H1 (cell line): Measurements from ENCODE around the gene MYH11. TPM values are rescaled to one million over a fixed set of nuclear protein-coding genes. Genes with fewer than 3 reads are reported as not detected.

Source experiments
- EP300 ChIP-seq, 2 experiments: IDR thresholded peaks; 1 replicate in 1 of 2; 2 replicates in 1 of 2; pipeline ENCODE4 v1.6.1; 2011 to 2012; ENCODE audit warnings: low read depth in 2 of 2, low read length in 2 of 2, mild to moderate bottlenecking in 2 of 2, borderline replicate concordance in 1 of 2, inconsistent platforms in 1 of 2, moderate library complexity in 1 of 2
- KDM5A ChIP-seq: fragments of 200-600 bp; IDR thresholded peaks from 2 replicates; pipeline ENCODE4 v1.7.1; 2012; ENCODE audit warnings: mild to moderate bottlenecking, low read length, inconsistent platforms, mixed read lengths
- RNF2 ChIP-seq: fragments of 200-900, 300-1000 bp; sonication (generic); IDR thresholded peaks from 2 replicates; pipeline ENCODE4 v1.7.1; 2016; ENCODE audit warnings: borderline replicate concordance, low read depth, mild to moderate bottlenecking, antibody characterized with exemption, low read length; ENCODE audit not compliant: poor library complexity, severe bottlenecking; ENCODE audit errors: missing control alignments
- SP2 ChIP-seq: IDR thresholded peaks from 2 replicates; pipeline ENCODE4 v1.6.1; 2012; ENCODE audit warnings: mild to moderate bottlenecking, low read length, inconsistent platforms
- ZNF274 ChIP-seq: IDR thresholded peaks from 2 replicates; pipeline ENCODE4 v1.7.0; 2012; ENCODE audit warnings: low read length, borderline replicate concordance; ENCODE audit errors: extremely low read depth
- polyA plus RNA-seq, 7 experiments: library from polyadenylated mRNA; depleted of rRNA in 3 of 7; stranded (reverse) in 5 of 7; unstranded in 2 of 7; fragments of >200 nt in 5 of 7; fragments of 200-250 nt in 2 of 7; gene quantifications; 1 replicate in 5 of 7; 2 replicates in 1 of 7; 4 replicates in 1 of 7; pipeline versions ENCODE4 v1.2.1 to v1.2.3, GENCODE V29; 2011 to 2013; ENCODE audit warnings: missing spikeins in 2 of 7, mixed read lengths in 2 of 7
- total RNA-seq: library from RNA; stranded (reverse); fragmentation: NEBNext Ultra II Directional; extraction: Animal tissue kit (Norgen Biotek cat#: 25700); gene quantifications from 2 replicates; pipeline ENCODE4 v1.2.1, GENCODE V29; 2021
- TF ChIP-seq, protein P1 (sequence below): fragments of 300-600 bp; sonication (generic); IDR thresholded peaks from 2 replicates; pipeline ENCODE4 v1.7.1; 2012; ENCODE audit warnings: low read length, moderate library complexity, mild to moderate bottlenecking, inconsistent platforms; ENCODE audit not compliant: insufficient replicate concordance

MYH11 gene
- total and polyA plus RNA-seq, 2 of the 8 experiments (the other 6 are each of a cell fraction or from before 2014, with no cell fraction given), result 0.11 to 0.78 TPM

DNA sequence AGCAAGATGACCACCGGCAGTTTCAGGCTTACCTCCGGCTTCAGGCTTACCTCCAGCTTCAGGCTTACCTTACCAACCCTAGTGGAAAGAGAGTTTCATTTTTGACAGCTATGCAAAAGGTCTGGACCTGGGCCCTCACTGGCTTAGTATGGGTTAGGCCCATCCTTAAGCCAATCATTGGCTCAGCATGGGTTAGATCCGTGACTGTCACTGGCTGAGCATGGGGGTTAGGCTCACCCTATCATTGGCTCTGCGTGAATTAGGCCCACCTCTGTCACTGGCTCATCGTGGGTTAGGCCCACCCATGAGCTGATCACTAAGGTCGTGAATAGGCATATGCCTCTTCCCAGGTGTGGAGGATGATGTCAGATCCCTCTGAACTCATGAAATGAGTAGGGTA lies 198.7 kb downstream of the MYH11 start (continued):
- TF ChIP-seq, protein P1, sequence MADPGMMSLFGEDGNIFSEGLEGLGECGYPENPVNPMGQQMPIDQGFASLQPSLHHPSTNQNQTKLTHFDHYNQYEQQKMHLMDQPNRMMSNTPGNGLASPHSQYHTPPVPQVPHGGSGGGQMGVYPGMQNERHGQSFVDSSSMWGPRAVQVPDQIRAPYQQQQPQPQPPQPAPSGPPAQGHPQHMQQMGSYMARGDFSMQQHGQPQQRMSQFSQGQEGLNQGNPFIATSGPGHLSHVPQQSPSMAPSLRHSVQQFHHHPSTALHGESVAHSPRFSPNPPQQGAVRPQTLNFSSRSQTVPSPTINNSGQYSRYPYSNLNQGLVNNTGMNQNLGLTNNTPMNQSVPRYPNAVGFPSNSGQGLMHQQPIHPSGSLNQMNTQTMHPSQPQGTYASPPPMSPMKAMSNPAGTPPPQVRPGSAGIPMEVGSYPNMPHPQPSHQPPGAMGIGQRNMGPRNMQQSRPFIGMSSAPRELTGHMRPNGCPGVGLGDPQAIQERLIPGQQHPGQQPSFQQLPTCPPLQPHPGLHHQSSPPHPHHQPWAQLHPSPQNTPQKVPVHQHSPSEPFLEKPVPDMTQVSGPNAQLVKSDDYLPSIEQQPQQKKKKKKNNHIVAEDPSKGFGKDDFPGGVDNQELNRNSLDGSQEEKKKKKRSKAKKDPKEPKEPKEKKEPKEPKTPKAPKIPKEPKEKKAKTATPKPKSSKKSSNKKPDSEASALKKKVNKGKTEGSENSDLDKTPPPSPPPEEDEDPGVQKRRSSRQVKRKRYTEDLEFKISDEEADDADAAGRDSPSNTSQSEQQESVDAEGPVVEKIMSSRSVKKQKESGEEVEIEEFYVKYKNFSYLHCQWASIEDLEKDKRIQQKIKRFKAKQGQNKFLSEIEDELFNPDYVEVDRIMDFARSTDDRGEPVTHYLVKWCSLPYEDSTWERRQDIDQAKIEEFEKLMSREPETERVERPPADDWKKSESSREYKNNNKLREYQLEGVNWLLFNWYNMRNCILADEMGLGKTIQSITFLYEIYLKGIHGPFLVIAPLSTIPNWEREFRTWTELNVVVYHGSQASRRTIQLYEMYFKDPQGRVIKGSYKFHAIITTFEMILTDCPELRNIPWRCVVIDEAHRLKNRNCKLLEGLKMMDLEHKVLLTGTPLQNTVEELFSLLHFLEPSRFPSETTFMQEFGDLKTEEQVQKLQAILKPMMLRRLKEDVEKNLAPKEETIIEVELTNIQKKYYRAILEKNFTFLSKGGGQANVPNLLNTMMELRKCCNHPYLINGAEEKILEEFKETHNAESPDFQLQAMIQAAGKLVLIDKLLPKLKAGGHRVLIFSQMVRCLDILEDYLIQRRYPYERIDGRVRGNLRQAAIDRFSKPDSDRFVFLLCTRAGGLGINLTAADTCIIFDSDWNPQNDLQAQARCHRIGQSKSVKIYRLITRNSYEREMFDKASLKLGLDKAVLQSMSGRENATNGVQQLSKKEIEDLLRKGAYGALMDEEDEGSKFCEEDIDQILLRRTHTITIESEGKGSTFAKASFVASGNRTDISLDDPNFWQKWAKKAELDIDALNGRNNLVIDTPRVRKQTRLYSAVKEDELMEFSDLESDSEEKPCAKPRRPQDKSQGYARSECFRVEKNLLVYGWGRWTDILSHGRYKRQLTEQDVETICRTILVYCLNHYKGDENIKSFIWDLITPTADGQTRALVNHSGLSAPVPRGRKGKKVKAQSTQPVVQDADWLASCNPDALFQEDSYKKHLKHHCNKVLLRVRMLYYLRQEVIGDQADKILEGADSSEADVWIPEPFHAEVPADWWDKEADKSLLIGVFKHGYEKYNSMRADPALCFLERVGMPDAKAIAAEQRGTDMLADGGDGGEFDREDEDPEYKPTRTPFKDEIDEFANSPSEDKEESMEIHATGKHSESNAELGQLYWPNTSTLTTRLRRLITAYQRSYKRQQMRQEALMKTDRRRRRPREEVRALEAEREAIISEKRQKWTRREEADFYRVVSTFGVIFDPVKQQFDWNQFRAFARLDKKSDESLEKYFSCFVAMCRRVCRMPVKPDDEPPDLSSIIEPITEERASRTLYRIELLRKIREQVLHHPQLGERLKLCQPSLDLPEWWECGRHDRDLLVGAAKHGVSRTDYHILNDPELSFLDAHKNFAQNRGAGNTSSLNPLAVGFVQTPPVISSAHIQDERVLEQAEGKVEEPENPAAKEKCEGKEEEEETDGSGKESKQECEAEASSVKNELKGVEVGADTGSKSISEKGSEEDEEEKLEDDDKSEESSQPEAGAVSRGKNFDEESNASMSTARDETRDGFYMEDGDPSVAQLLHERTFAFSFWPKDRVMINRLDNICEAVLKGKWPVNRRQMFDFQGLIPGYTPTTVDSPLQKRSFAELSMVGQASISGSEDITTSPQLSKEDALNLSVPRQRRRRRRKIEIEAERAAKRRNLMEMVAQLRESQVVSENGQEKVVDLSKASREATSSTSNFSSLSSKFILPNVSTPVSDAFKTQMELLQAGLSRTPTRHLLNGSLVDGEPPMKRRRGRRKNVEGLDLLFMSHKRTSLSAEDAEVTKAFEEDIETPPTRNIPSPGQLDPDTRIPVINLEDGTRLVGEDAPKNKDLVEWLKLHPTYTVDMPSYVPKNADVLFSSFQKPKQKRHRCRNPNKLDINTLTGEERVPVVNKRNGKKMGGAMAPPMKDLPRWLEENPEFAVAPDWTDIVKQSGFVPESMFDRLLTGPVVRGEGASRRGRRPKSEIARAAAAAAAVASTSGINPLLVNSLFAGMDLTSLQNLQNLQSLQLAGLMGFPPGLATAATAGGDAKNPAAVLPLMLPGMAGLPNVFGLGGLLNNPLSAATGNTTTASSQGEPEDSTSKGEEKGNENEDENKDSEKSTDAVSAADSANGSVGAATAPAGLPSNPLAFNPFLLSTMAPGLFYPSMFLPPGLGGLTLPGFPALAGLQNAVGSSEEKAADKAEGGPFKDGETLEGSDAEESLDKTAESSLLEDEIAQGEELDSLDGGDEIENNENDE, result no peak
- TF ChIP-seq ZNF274 (no peak), KDM5A (no peak), EP300 (IDR thresholded peaks at IDR 0.05; ENCODE audit: borderline replicate concordance in 1 of 2, low read depth in 2 of 2, low read length in 2 of 2) (no peak), RNF2 (no peak), SP2 (no peak)
- TF ChIP-seq, all 59 proteins: peak for 0
